Measurements from ENCODE around the gene COL23A1. TPM values are rescaled to one million over a fixed set of nuclear protein-coding genes. Genes with fewer than 3 reads are reported as not detected.
"Not testable (repeated sequence)": the region's sequence is repeated elsewhere in the genome, so short reads cannot be mapped to it uniquely, and the experiment has no call there.

COL23A1 gene
- total RNA-seq, 1 experiment from 2014 or later, result not detected

GRCh38 chr5:178259623-178260536 is 330.3 kb downstream of the COL23A1 start:
- intact Hi-C loops (cut with micrococcal nuclease), result no loop called here
- Histone ChIP-seq H2AFZ (ENCODE audit: low read length) (no peak overlapping the region), H3K9ac (ENCODE audit: low read length) (no peak overlapping the region), H4K20me1 (ENCODE audit: low read length) (no peaks in the 10 kb centered on the region), H3K4me2 (ENCODE audit: low read length) (no peak overlapping the region), H3K36me3 (ENCODE audit: low read depth, low read length) (no peaks in the 10 kb centered on the region), H3K27ac (ENCODE audit: low read length) (no peak overlapping the region), H3K4me1 (ENCODE audit: insufficient read depth, low read length) (no peaks in the 10 kb centered on the region), H3K27me3 (ENCODE audit: low read length) (no peaks in the 10 kb centered on the region), H3K4me3 (ENCODE audit: low read length) (no peak overlapping the region), H3K9me3 (ENCODE audit: low read length) (no peaks in the 10 kb centered on the region), H3K79me2 (ENCODE audit: low read length) (no peaks in the 10 kb centered on the region), H3F3A (ENCODE audit: low read length, unreplicated experiment) (no peaks in the 10 kb centered on the region), H3K9me2 (replicated peaks; ENCODE audit: low read length) (no peaks in the 10 kb centered on the region)
- no TSS peak for BruUV-seq (replicated peaks)
- ATAC-seq, result no peak
- ChIA-PET CTCF (no interaction called here), POLR2A (ENCODE audit: unreplicated experiment) (no interaction called here)
- TF ChIP-seq CTCF (conservative IDR thresholded peaks at IDR 0.05; ENCODE audit: low read depth, low read length), result no peak
- TF ChIP-seq EZH2phosphoT487 (IDR thresholded peaks at IDR 0.05; ENCODE audit: borderline replicate concordance, low read length), result no peak
- no peak for TF ChIP-seq EZH2 (IDR thresholded peaks at IDR 0.05; ENCODE audit: low read length, unreplicated experiment)
- DNase-seq, result no peak

GRCh38 chr5:178257650-178258049 is 332.5 kb downstream of the COL23A1 start:
- CTCF ChIA-PET, result no interaction called here
- H3K4me2 ChIP-seq (ENCODE audit: low read length), result no peak overlapping the region
- no peaks in the 10 kb centered on the region for H4K20me1 ChIP-seq (ENCODE audit: low read length)
- H3F3A ChIP-seq (ENCODE audit: low read length, unreplicated experiment), result no peaks in the 10 kb centered on the region
- no peaks in the 10 kb centered on the region for H3K36me3 ChIP-seq (ENCODE audit: low read depth, low read length)
- no TSS peak for BruUV-seq (replicated peaks)
- H2AFZ ChIP-seq (ENCODE audit: low read length), result no peak overlapping the region
- intact Hi-C loops (cut with micrococcal nuclease), result no loop called here
- no peak overlapping the region for H3K9ac ChIP-seq (ENCODE audit: low read length)
- no peaks in the 10 kb centered on the region for H3K9me2 ChIP-seq (replicated peaks; ENCODE audit: low read length)
- no peaks in the 10 kb centered on the region for H3K9me3 ChIP-seq (ENCODE audit: low read length)
- POLR2A ChIA-PET (ENCODE audit: unreplicated experiment), result no interaction called here
- no peaks in the 10 kb centered on the region for H3K79me2 ChIP-seq (ENCODE audit: low read length)
- H3K4me1 ChIP-seq (ENCODE audit: insufficient read depth, low read length), result no peaks in the 10 kb centered on the region
- no peaks in the 10 kb centered on the region for H3K27me3 ChIP-seq (ENCODE audit: low read length)
- DNase-seq (no peak), ATAC-seq (no peak)
- no peak overlapping the region for H3K27ac ChIP-seq (ENCODE audit: low read length)
- no peak for TF ChIP-seq EZH2phosphoT487 (IDR thresholded peaks at IDR 0.05; ENCODE audit: borderline replicate concordance, low read length)
- TF ChIP-seq EZH2 (IDR thresholded peaks at IDR 0.05; ENCODE audit: low read length, unreplicated experiment), result no peak
- TF ChIP-seq CTCF (conservative IDR thresholded peaks at IDR 0.05; ENCODE audit: low read depth, low read length), result no peak
- no peak overlapping the region for H3K4me3 ChIP-seq (ENCODE audit: low read length)

GRCh38 chr5:178256746-178257145 is 333.4 kb downstream of the COL23A1 start:
- Histone ChIP-seq H3K79me2 (ENCODE audit: low read length) (no peaks in the 10 kb centered on the region), H3K27ac (ENCODE audit: low read length) (no peak overlapping the region), H3F3A (ENCODE audit: low read length, unreplicated experiment) (no peaks in the 10 kb centered on the region), H3K9me3 (ENCODE audit: low read length) (no peaks in the 10 kb centered on the region), H3K4me3 (ENCODE audit: low read length) (no peak overlapping the region), H3K4me2 (ENCODE audit: low read length) (no peak overlapping the region), H2AFZ (ENCODE audit: low read length) (no peak overlapping the region), H3K9me2 (replicated peaks; ENCODE audit: low read length) (no peaks in the 10 kb centered on the region), H3K27me3 (ENCODE audit: low read length) (no peaks in the 10 kb centered on the region), H3K4me1 (ENCODE audit: insufficient read depth, low read length) (no peaks in the 10 kb centered on the region), H3K9ac (ENCODE audit: low read length) (no peak overlapping the region), H4K20me1 (ENCODE audit: low read length) (no peaks in the 10 kb centered on the region), H3K36me3 (ENCODE audit: low read depth, low read length) (no peaks in the 10 kb centered on the region)
- no TSS peak for BruUV-seq (replicated peaks)
- no peak for TF ChIP-seq EZH2phosphoT487 (IDR thresholded peaks at IDR 0.05; ENCODE audit: borderline replicate concordance, low read length)
- TF ChIP-seq CTCF (conservative IDR thresholded peaks at IDR 0.05; ENCODE audit: low read depth, low read length), result no peak
- TF ChIP-seq EZH2 (IDR thresholded peaks at IDR 0.05; ENCODE audit: low read length, unreplicated experiment), result no peak
- intact Hi-C loops (cut with micrococcal nuclease), result no loop called here
- ChIA-PET CTCF (no interaction called here), POLR2A (ENCODE audit: unreplicated experiment) (no interaction called here)
- no peak for ATAC-seq
- DNase-seq, result no peak

- ATAC-seq; H2AFZ ChIP-seq (ENCODE audit: low read length); intact Hi-C loops (cut with micrococcal nuclease); H3K9me3 ChIP-seq (ENCODE audit: low read length); POLR2A ChIA-PET (ENCODE audit: unreplicated experiment); H3K79me2 ChIP-seq (ENCODE audit: low read length); H3K9me2 ChIP-seq (replicated peaks; ENCODE audit: low read length); BruUV-seq (replicated peaks); H3K4me3 ChIP-seq (ENCODE audit: low read length); H3K4me1 ChIP-seq (ENCODE audit: insufficient read depth, low read length); H3K27me3 ChIP-seq (ENCODE audit: low read length); H3K4me2 ChIP-seq (ENCODE audit: low read length); CTCF ChIA-PET; H3F3A ChIP-seq (ENCODE audit: low read length, unreplicated experiment); H3K36me3 ChIP-seq (ENCODE audit: low read depth, low read length); H3K27ac ChIP-seq (ENCODE audit: low read length); H4K20me1 ChIP-seq (ENCODE audit: low read length); DNase-seq; H3K9ac ChIP-seq (ENCODE audit: low read length): not testable (repeated sequence)
Measured at GRCh38 chr5:178253632-178254031, 336.6 kb downstream of the COL23A1 start.

All from PC-3 (cell line).